Hepatocyte (in vitro differentiated cells): Measurements from ENCODE around the gene NEDD8. TPM values are rescaled to one million over a fixed set of nuclear protein-coding genes. Genes with fewer than 3 reads are reported as not detected.
A peak's percentile ranks its signal among the peaks of the same experiment; 100 is the strongest.

Source experiments
- DNase-seq: peaks from one replicate; pipeline ENCODE4 v3.0.0-alpha.2; 2016; ENCODE audit warnings: low spot score
- H2AFZ ChIP-seq: fragments of 200-600 bp; sonication (generic); 2 replicates; pipeline ENCODE4 v1.6.0; 2016; ENCODE audit warnings: antibody characterized with exemption, mild to moderate bottlenecking
- H3K27ac ChIP-seq: fragments of 200-600 bp; sonication (generic); 2 replicates; pipeline ENCODE4 v1.5.1; 2016; ENCODE audit warnings: mild to moderate bottlenecking
- H3K27me3 ChIP-seq: fragments of 200-600 bp; sonication (generic); 2 replicates; pipeline ENCODE4 v1.6.1; 2016
- H3K36me3 ChIP-seq: fragments of 200-600 bp; sonication (generic); replicated peaks from 2 replicates; pipeline ENCODE4 v1.5.1; 2016; ENCODE audit warnings: low read depth; ENCODE audit not compliant: insufficient read depth
- H3K4me1 ChIP-seq: fragments of 200-600 bp; sonication (generic); 2 replicates; pipeline ENCODE4 v1.5.1; 2016; ENCODE audit warnings: mild to moderate bottlenecking, moderate library complexity; ENCODE audit not compliant: insufficient read depth
- H3K4me2 ChIP-seq: fragments of 200-600 bp; sonication (generic); 2 replicates; pipeline ENCODE4 v1.6.0; 2016
- H3K4me3 ChIP-seq: fragments of 200-600 bp; sonication (generic); 2 replicates; pipeline ENCODE4 v1.5.1; 2016; ENCODE audit warnings: mild to moderate bottlenecking
- H3K79me2 ChIP-seq: fragments of 200-600 bp; sonication (generic); 2 replicates; pipeline ENCODE4 v1.6.0; 2017; ENCODE audit warnings: mild to moderate bottlenecking
- H3K9me2 ChIP-seq: fragments of 200-600 bp; sonication (generic); replicated peaks from 2 replicates; pipeline ENCODE4 v1.6.0; 2017; ENCODE audit warnings: mild to moderate bottlenecking; ENCODE audit not compliant: insufficient read depth
- H3K9me3 ChIP-seq: fragments of 200-600 bp; sonication (generic); 2 replicates; pipeline ENCODE4 v1.5.1; 2016; ENCODE audit warnings: low read depth, mild to moderate bottlenecking
- H4K20me1 ChIP-seq: fragments of 200-600 bp; sonication (generic); 2 replicates; pipeline ENCODE4 v1.6.0; 2016; ENCODE audit warnings: mild to moderate bottlenecking; ENCODE audit not compliant: insufficient read depth, poor library complexity, severe bottlenecking
- EZH2 ChIP-seq: fragments of 200-600 bp; sonication (generic); IDR thresholded peaks from 2 replicates; pipeline ENCODE4 v1.6.1; 2016; ENCODE audit warnings: antibody characterized with exemption, mild to moderate bottlenecking, borderline replicate concordance
- EZH2phosphoT487 ChIP-seq: fragments of 200-600 bp; sonication (generic); IDR thresholded peaks from one replicate; pipeline ENCODE4 v1.6.1; 2018; ENCODE audit warnings: antibody characterized with exemption, mild to moderate bottlenecking, low read depth, moderate library complexity; ENCODE audit not compliant: unreplicated experiment, severe bottlenecking
- WGBS: methylation state at CpG from one replicate; pipeline ENCODE4 v1.1.6; 2016; ENCODE audit warnings: low lambda C conversion rate; ENCODE audit errors: missing lambda C conversion rate; 5-methylcytosine and 5-hydroxymethylcytosine counted together
- polyA plus RNA-seq: library from polyadenylated mRNA; unstranded; fragments of >200 nt; fragmentation: Nextera tagmentation; extraction: Ambion mirVana; gene quantifications from 2 replicates; pipeline ENCODE4 v1.2.1, GENCODE V29; 2016
- total RNA-seq: library from RNA; depleted of rRNA; stranded (reverse); fragments of >200 nt; gene quantifications from 2 replicates; pipeline ENCODE4 v1.2.3, GENCODE V29; 2014
- TF ChIP-seq, protein P1 (sequence below): fragments of 200-600 bp; sonication (generic); IDR thresholded peaks from 2 replicates; pipeline ENCODE4 v1.5.1; 2016; ENCODE audit warnings: antibody characterized with exemption, mild to moderate bottlenecking; ENCODE audit not compliant: poor library complexity

NEDD8 gene
- total and polyA plus RNA-seq, 2 experiments from 2014 or later: 162 to 326 TPM

DNA sequence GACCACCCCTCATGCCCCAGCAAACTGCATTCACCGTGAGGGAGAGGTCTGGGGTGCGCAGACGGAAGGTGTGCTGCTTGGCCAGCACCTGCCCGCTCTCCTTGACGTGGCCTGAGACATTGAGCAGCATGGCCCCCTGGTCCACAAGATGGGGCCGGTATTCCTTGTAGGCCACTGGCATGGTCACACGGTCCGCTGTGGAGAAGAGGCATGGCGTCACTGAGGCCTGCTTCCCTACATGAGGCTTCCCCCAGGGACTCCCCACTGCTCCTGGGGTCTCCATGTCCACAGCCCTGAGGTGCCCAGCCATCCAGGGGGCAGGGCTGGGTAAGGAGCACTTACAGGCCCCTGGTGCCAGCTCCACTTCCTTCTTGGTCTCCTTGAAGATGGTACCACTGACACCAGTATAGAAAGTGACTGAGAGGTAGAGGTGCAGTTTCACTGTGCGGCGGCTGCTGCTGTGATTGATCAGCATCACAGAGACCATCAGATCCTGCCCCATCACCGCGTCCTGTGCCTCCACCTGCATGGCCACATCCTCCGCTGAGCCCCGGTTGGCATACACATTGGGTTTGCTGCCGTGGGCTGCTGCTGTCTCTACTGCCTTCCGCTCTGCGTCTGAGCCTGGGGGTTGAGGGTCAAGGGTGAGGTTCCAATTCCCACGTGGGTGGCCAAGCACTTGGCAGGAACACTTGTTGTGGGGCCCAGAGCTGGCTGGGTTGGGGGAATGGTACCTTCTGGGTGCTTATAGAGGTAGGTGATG is 22.6 kb upstream of the NEDD8 start:
- no peaks in the 10 kb centered on the region for H3K9me2 ChIP-seq
- no peaks in the 10 kb centered on the region for H3K27me3 ChIP-seq
- H4K20me1 ChIP-seq: no peaks in the 10 kb centered on the region
- no peak overlapping the region for H3K4me2 ChIP-seq
- no peak overlapping the region for H3K27ac ChIP-seq
- H3K36me3 ChIP-seq: no peaks in the 10 kb centered on the region
- no peak overlapping the region for H2AFZ ChIP-seq
- no peak overlapping the region for H3K4me3 ChIP-seq
- no peaks in the 10 kb centered on the region for H3K79me2 ChIP-seq
- H3K4me1 ChIP-seq: peaks cover 8% of the 10 kb centered on the region
- no peak for DNase-seq
- no peaks in the 10 kb centered on the region for H3K9me3 ChIP-seq
- no peak for TF ChIP-seq EZH2
- TF ChIP-seq EZH2phosphoT487: no peak
- TF ChIP-seq, protein P1, sequence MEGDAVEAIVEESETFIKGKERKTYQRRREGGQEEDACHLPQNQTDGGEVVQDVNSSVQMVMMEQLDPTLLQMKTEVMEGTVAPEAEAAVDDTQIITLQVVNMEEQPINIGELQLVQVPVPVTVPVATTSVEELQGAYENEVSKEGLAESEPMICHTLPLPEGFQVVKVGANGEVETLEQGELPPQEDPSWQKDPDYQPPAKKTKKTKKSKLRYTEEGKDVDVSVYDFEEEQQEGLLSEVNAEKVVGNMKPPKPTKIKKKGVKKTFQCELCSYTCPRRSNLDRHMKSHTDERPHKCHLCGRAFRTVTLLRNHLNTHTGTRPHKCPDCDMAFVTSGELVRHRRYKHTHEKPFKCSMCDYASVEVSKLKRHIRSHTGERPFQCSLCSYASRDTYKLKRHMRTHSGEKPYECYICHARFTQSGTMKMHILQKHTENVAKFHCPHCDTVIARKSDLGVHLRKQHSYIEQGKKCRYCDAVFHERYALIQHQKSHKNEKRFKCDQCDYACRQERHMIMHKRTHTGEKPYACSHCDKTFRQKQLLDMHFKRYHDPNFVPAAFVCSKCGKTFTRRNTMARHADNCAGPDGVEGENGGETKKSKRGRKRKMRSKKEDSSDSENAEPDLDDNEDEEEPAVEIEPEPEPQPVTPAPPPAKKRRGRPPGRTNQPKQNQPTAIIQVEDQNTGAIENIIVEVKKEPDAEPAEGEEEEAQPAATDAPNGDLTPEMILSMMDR: no peak
- 96% methylated on average over 19 of the region's 19 CpGs for WGBS

DNA sequence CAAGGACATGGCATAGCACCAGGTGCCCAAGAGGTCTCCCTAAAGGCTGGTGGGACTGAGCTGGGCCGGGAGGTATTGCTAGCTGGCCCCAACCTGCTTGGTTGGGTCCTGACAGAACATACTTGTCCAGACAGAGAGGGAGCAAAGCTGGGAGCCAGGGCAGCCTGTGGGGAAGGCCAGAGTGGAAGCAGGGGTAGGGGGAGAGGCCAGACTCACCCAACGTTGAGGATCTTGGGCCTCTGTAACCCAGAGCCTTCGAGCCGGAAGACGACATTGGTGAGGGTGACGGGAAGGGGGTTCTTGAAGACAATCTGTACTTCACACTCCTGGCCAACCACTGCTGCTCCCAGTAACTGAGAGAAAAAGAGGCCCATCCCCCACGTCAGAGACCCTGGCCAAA is 21.8 kb upstream of the NEDD8 start:
- DNase-seq: no peak
- TF ChIP-seq, protein P1: no peak
- no peak for TF ChIP-seq EZH2
- TF ChIP-seq EZH2phosphoT487: no peak
- peaks cover 8% of the 10 kb centered on the region for H3K4me1 ChIP-seq
- H3K79me2 ChIP-seq: no peaks in the 10 kb centered on the region
- H3K9me2 ChIP-seq: no peaks in the 10 kb centered on the region
- no peaks in the 10 kb centered on the region for H3K9me3 ChIP-seq
- 92% methylated on average over 7 of the region's 7 CpGs for WGBS
- H3K4me3 ChIP-seq: no peak overlapping the region
- H2AFZ ChIP-seq: no peak overlapping the region
- H4K20me1 ChIP-seq: no peaks in the 10 kb centered on the region
- H3K27me3 ChIP-seq: no peaks in the 10 kb centered on the region
- no peak overlapping the region for H3K4me2 ChIP-seq
- H3K27ac ChIP-seq: no peak overlapping the region
- H3K36me3 ChIP-seq: no peaks in the 10 kb centered on the region

DNA sequence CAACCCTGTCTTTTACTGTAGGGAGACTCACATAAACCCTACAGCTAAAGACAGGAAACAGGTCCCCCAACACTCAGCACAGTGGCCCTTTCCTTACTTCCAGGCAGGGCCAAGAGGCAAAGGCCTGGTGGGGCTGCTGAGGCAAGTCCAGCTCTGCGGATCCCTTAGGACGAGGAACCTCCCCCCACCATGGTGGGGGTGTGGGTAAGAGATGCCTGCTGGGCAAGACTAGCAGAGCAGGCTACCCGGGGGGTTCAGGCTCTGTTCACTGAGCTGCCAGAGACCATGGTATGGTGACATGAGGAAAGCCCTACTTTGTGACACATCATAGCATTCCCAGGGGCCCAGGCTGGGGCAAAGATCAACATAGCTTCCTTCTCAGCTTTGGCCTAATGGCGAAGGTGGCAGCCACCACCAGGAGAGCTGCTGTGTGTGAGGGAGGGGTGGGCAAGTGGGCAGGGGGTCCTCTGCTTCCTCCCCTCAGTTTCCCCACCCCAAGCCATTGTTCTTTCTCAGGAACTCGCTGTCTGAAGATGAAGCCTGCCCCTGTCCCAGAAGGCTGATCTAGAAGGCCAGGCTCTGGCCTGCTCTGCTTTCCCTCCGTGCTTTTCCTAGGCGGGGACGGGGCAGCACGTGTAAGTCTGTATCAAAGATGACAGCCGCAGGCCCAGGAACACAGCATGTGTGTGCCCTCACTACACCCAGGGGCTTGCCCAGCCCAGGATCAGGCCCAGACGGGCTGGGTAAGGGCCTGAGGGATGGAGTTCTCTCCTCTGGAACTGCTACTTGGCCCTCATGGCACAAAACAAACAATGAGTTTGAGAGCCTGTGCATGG is 20.3 kb upstream of the NEDD8 start:
- H3K27ac ChIP-seq: peak overlapping the region; percentile 15
- no peak overlapping the region for H3K4me2 ChIP-seq
- H3K9me3 ChIP-seq: no peaks in the 10 kb centered on the region
- no peak for DNase-seq
- no peaks in the 10 kb centered on the region for H3K79me2 ChIP-seq
- H3K36me3 ChIP-seq: no peaks in the 10 kb centered on the region
- no peak for TF ChIP-seq EZH2phosphoT487
- TF ChIP-seq, protein P1: no peak
- no peak for TF ChIP-seq EZH2
- no peaks in the 10 kb centered on the region for H4K20me1 ChIP-seq
- WGBS: 88% methylated on average over 11 of the region's 11 CpGs
- no peak overlapping the region for H3K4me3 ChIP-seq
- no peak overlapping the region for H2AFZ ChIP-seq
- H3K27me3 ChIP-seq: no peaks in the 10 kb centered on the region
- H3K4me1 ChIP-seq: peaks cover 8% of the 10 kb centered on the region
- H3K9me2 ChIP-seq: no peaks in the 10 kb centered on the region
